Uterus (tissue), 2 donors: ENCODE data around the gene ITCH.

Experiments used
- CTCF ChIP-seq, 4 experiments: fragments of 200-600 bp in 2 of 4; fragments of 450-650 bp in 2 of 4; sonication (generic) in 2 of 4; IDR thresholded peaks; one replicate each; pipeline ENCODE4 v1.5.1; 2016 to 2019; ENCODE audit warnings: antibody characterized with exemption in 4 of 4, mild to moderate bottlenecking in 2 of 4, moderate library complexity in 1 of 4
- POLR2A ChIP-seq, 2 donors: fragments of 450-650 bp; IDR thresholded peaks; one replicate each; pipeline ENCODE4 v1.6.1; 2016; ENCODE audit warnings: antibody characterized with exemption in 2 of 2, mild to moderate bottlenecking in 1 of 2, moderate library complexity in 1 of 2

GRCh38 chr20:34512266-34512954 lies 149.3 kb downstream of the ITCH start:
- TF ChIP-seq POLR2A (IDR thresholded peaks at IDR 0.05) (no peak), CTCF (IDR thresholded peaks at IDR 0.05) (no peak)
